Measurements from ENCODE around the gene SLC25A4. TPM values are rescaled to one million over a fixed set of nuclear protein-coding genes. Genes with fewer than 3 reads are reported as not detected.

Gene SLC25A4
- total and polyA plus RNA-seq, 3 donors from 2014 or later, result 58.7 to 104 (median 60.5) TPM

DNA sequence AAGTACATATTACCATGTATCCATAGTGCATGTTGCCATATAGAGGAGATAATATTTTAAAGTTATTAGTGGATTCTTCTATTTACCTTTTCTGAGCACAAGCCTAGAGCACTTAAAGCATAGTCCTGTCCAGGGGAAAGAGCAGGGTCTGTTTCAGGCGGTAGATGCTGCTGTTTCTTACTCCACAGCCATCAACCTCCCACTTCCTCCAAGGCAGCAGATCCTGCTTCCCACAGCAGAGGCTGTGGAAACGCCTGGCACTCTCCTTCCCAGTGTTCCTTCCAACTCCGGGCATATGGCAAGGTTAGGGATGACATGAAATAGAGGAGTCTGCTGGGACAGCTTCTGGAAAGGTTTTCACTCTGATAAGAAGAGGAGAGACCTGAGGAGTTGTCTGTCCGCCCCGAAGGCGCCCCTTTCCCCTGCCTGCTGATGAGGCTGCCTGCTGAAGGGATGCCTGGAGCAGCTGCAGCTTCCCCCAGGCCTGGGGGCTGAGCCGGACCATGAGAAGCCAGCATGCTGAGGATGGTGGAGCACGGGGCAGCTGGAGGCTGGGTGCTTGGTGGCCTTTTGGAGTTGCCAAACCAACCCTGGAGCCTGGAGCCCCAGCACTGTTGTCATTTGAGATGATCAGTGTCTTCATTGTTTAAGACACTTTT lies 43.9 kb upstream of the SLC25A4 start:
- Histone ChIP-seq H3K9me3 (no peaks in the 10 kb centered on the region), H3K27ac (no peak overlapping the region), H3K36me3 (ENCODE audit: low read depth, missing control alignments) (no peaks in the 10 kb centered on the region), H3K27me3 (no peaks in the 10 kb centered on the region), H3K4me1 (no peaks in the 10 kb centered on the region), H3K4me3 (no peak overlapping the region)
- TF ChIP-seq, protein P1, sequence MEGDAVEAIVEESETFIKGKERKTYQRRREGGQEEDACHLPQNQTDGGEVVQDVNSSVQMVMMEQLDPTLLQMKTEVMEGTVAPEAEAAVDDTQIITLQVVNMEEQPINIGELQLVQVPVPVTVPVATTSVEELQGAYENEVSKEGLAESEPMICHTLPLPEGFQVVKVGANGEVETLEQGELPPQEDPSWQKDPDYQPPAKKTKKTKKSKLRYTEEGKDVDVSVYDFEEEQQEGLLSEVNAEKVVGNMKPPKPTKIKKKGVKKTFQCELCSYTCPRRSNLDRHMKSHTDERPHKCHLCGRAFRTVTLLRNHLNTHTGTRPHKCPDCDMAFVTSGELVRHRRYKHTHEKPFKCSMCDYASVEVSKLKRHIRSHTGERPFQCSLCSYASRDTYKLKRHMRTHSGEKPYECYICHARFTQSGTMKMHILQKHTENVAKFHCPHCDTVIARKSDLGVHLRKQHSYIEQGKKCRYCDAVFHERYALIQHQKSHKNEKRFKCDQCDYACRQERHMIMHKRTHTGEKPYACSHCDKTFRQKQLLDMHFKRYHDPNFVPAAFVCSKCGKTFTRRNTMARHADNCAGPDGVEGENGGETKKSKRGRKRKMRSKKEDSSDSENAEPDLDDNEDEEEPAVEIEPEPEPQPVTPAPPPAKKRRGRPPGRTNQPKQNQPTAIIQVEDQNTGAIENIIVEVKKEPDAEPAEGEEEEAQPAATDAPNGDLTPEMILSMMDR (IDR thresholded peaks at IDR 0.05), result no peak
- no peak for TF ChIP-seq POLR2A (IDR thresholded peaks at IDR 0.05)
- intact Hi-C loops (cut with DNase I; ENCODE audit: low total_unique reads), result no loop called here
- WGBS, 2 donors, result 54 to 55% methylated on average over 6 to 8 of the region's 8 CpGs
- DNase-seq, result no peak

DNA sequence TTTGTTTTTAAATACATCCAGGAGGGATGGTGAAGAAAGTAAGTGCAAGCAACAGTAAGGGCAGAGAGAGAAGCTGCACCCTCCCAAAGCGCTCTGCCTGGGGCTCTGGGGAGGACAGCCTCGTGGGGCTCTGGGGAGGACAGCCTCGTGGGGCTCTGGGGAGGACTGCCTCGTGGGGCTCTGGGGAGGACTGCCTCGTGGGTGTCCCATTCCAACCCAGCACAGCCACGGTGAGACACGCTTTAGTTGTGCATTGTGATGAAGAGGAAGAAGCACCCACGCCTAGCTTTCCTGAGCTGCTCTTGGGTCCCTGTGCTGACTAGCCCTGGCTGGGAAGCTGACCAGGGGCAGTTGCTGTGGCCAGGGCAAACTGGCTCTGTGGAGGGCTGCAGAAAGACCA lies 43.1 kb upstream of the SLC25A4 start:
- no peak overlapping the region for H3K4me3 ChIP-seq
- no peak overlapping the region for H3K27ac ChIP-seq
- TF ChIP-seq, protein P1 (IDR thresholded peaks at IDR 0.05), result no peak
- TF ChIP-seq POLR2A (IDR thresholded peaks at IDR 0.05), result no peak
- intact Hi-C loops (cut with DNase I; ENCODE audit: low total_unique reads), result no loop called here
- DNase-seq, result no peak
- 82 to 87% methylated on average over 5 to 8 of the region's 8 CpGs for WGBS, 2 donors
- H3K4me1 ChIP-seq, result no peaks in the 10 kb centered on the region
- no peaks in the 10 kb centered on the region for H3K27me3 ChIP-seq
- H3K36me3 ChIP-seq (ENCODE audit: low read depth, missing control alignments), result no peaks in the 10 kb centered on the region
- no peaks in the 10 kb centered on the region for H3K9me3 ChIP-seq

GRCh38 chr4:185100423-185100822 lies 42.6 kb upstream of the SLC25A4 start:
- intact Hi-C loops (cut with DNase I; ENCODE audit: low total_unique reads), result no loop called here
- Histone ChIP-seq H3K36me3 (ENCODE audit: low read depth, missing control alignments) (no peaks in the 10 kb centered on the region), H3K4me3 (no peak overlapping the region)

DNA sequence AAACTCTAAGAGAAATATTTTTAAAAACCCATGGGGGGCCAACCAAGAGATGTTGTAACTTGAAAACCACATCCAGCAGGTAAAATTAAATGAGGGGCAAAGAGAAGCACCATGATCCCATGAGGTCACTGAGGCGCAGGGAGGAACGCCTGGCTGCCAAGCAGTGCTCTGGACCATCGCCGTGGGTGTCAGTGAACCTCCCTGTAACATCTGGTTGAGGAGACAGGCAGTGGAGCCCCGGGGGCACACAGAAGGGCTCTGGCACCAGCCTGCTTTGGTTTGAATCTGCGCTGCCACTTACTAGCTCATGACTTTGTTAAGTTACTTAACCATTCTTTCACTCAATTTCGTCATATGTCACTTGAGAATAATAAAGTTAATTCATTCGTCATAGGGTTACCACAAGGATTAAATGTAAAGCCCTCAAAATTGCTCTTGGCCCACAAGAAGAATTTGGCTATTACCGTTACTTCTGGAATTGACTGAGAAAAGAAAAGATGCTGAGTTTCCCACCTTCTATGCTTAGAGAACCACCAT lies 41.6 kb upstream of the SLC25A4 start:
- intact Hi-C loops (cut with DNase I; ENCODE audit: low total_unique reads), result no loop called here
- no peak for TF ChIP-seq POLR2A (IDR thresholded peaks at IDR 0.05)
- TF ChIP-seq, protein P1 (IDR thresholded peaks at IDR 0.05), result no peak
- WGBS, 2 donors, result 94 to 95% methylated on average over 9 of the region's 9 CpGs
- no peak for DNase-seq
- Histone ChIP-seq H3K27me3 (no peaks in the 10 kb centered on the region), H3K27ac (no peak overlapping the region), H3K4me3 (no peak overlapping the region), H3K9me3 (no peaks in the 10 kb centered on the region), H3K4me1 (no peaks in the 10 kb centered on the region), H3K36me3 (ENCODE audit: low read depth, missing control alignments) (no peaks in the 10 kb centered on the region)

More at GRCh38 chr4:185100423-185100822, 42.6 kb upstream of the SLC25A4 start:
- Histone ChIP-seq H3K27ac (no peak overlapping the region), H3K27me3 (no peaks in the 10 kb centered on the region), H3K4me1 (no peaks in the 10 kb centered on the region), H3K9me3 (no peaks in the 10 kb centered on the region)
- DNase-seq, result no peak
- no peak for TF ChIP-seq POLR2A (IDR thresholded peaks at IDR 0.05)
- TF ChIP-seq, protein P1 (IDR thresholded peaks at IDR 0.05), result no peak
- 84 to 85% methylated on average over 6 to 7 of the region's 7 CpGs for WGBS, 2 donors

DNA sequence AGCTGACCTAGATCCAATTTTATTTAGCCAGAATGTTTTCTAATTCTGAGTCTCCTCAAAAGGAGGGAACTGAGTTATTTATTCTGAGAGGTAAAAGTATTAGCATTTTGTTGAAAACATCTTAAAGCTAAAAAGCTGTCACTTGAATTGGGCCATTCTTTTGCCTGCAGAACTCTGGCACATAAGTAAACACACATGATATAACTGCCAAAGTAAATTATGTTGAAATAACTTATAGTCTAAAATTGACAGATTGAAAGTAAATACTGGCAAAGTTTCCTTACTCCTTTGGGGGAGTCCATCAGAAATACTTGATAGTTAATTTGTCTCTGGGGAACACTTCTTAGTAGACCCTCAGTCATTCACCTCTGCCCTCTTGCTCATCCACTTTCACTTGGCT lies 38.3 kb upstream of the SLC25A4 start:
- H3K36me3 ChIP-seq (ENCODE audit: low read depth, missing control alignments), result no peaks in the 10 kb centered on the region
- TF ChIP-seq, protein P1 (IDR thresholded peaks at IDR 0.05), result no peak
- no peak for TF ChIP-seq POLR2A (IDR thresholded peaks at IDR 0.05)

More for the DNA sequence above, 38.3 kb upstream of the SLC25A4 start:
- intact Hi-C loops (cut with DNase I; ENCODE audit: low total_unique reads), result no loop called here
- no peak for DNase-seq
- Histone ChIP-seq H3K4me3 (no peak overlapping the region), H3K27me3 (no peaks in the 10 kb centered on the region), H3K9me3 (no peaks in the 10 kb centered on the region), H3K4me1 (no peaks in the 10 kb centered on the region), H3K27ac (no peak overlapping the region)

Measured in testis (tissue), 3 donors.